Fibroblast of lung (primary cell): ENCODE measurements around the gene SLC22A7. TPM values are rescaled to one million over a fixed set of nuclear protein-coding genes. Genes with fewer than 3 reads are reported as not detected.

ENCODE experiments used
- DNase-seq, 2 donors: peaks; one replicate each; pipeline versions ENCODE4 v3.0.0 to v3.0.0-alpha.2; 2010; ENCODE audit warnings: low read depth in 2 of 2
- H2AFZ ChIP-seq: 2 replicates; pipeline ENCODE4 v1.5.1; 2012; ENCODE audit warnings: low read length, control low read depth, inconsistent platforms
- H3K27ac ChIP-seq: 2 replicates; pipeline ENCODE4 v1.5.1; 2011; ENCODE audit warnings: low read length, control low read depth; ENCODE audit not compliant: insufficient read depth
- H3K27me3 ChIP-seq: 2 replicates; pipeline ENCODE4 v1.5.1; 2011; ENCODE audit warnings: mild to moderate bottlenecking, low read length; ENCODE audit not compliant: control insufficient read depth, insufficient read depth
- H3K36me3 ChIP-seq: 2 replicates; pipeline ENCODE4 v1.5.1; 2011; ENCODE audit warnings: low read length; ENCODE audit not compliant: control insufficient read depth, insufficient read depth
- H3K4me1 ChIP-seq: 2 replicates; pipeline ENCODE4 v1.5.1; 2011; ENCODE audit warnings: low read length; ENCODE audit not compliant: control insufficient read depth, insufficient read depth; ENCODE audit errors: extremely low read depth
- H3K4me2 ChIP-seq: 2 replicates; pipeline ENCODE4 v1.5.1; 2011; ENCODE audit warnings: low read length, control low read depth; ENCODE audit not compliant: insufficient read depth; ENCODE audit errors: extremely low read depth
- H3K4me3 ChIP-seq, 4 experiments: fragments of 200-600 bp in 1 of 4; sonication (generic) in 1 of 4; replicated peaks in 1 of 4; 2 replicates each; pipeline ENCODE4 v1.5.1; 2011 to 2016; ENCODE audit warnings: low read length in 4 of 4, low read depth in 3 of 4, mild to moderate bottlenecking in 3 of 4, control low read depth in 2 of 4, inconsistent platforms in 1 of 4, mixed read lengths in 1 of 4; ENCODE audit not compliant: insufficient read depth in 1 of 4; ENCODE audit errors: control extremely low read depth in 1 of 4
- H3K79me2 ChIP-seq: 2 replicates; pipeline ENCODE4 v1.5.1; 2012; ENCODE audit warnings: mild to moderate bottlenecking, low read length, inconsistent platforms; ENCODE audit not compliant: control insufficient read depth, insufficient read depth
- H3K9ac ChIP-seq: 2 replicates; pipeline ENCODE4 v1.5.1; 2011; ENCODE audit warnings: mild to moderate bottlenecking, low read length, control low read depth; ENCODE audit not compliant: insufficient read depth
- H3K9me3 ChIP-seq: 2 replicates; pipeline ENCODE4 v1.5.1; 2012; ENCODE audit warnings: low read depth, low read length; ENCODE audit not compliant: control insufficient read depth, insufficient read depth
- H4K20me1 ChIP-seq: 2 replicates; pipeline ENCODE4 v1.5.1; 2011; ENCODE audit warnings: low read length; ENCODE audit not compliant: control insufficient read depth, insufficient read depth; ENCODE audit errors: extremely low read depth
- CTCF ChIP-seq, 2 donors: IDR thresholded peaks in 1 of 2; conservative IDR thresholded peaks in 1 of 2; 1 replicate in 1 of 2; 2 replicates in 1 of 2; pipeline ENCODE4 v1.5.1; 2011 to 2012; ENCODE audit warnings: low read length in 2 of 2, control low read depth in 1 of 2, inconsistent platforms in 1 of 2, low read depth in 1 of 2, mild to moderate bottlenecking in 1 of 2
- EZH2 ChIP-seq: IDR thresholded peaks from 2 replicates; pipeline ENCODE4 v1.5.1; 2012; ENCODE audit warnings: low read length, control low read depth, mild to moderate bottlenecking; ENCODE audit errors: missing control alignments
- polyA plus RNA-seq, 2 donors: library from polyadenylated mRNA; depleted of rRNA in 1 of 2; stranded (reverse) in 1 of 2; unstranded in 1 of 2; fragments of >200 nt; gene quantifications; 2 replicates each; pipeline ENCODE4 v1.2.1, GENCODE V29; 2011 to 2012; ENCODE audit warnings: missing spikeins in 1 of 2
- total RNA-seq: library from RNA; depleted of rRNA; stranded (reverse); fragments of >200 nt; gene quantifications from 2 replicates; pipeline ENCODE4 v1.2.1, GENCODE V29; 2014

Gene SLC22A7
- total and polyA plus RNA-seq, 2 donors (not counting 1 experiment from before 2014, with no cell fraction given) = not detected

- no peaks in the 10 kb centered on the region for H3K36me3 ChIP-seq
- no peak overlapping the region for H3K4me3 ChIP-seq
- peaks cover 33% of the 10 kb centered on the region for H3K27me3 ChIP-seq
- no peaks in the 10 kb centered on the region for H3K4me1 ChIP-seq
- H3K79me2 ChIP-seq = no peaks in the 10 kb centered on the region
- H4K20me1 ChIP-seq = no peaks in the 10 kb centered on the region
- H3K9ac ChIP-seq = no peak overlapping the region
- TF ChIP-seq EZH2 = peak; percentile 87
- no peak for TF ChIP-seq CTCF (conservative IDR thresholded peaks at IDR 0.05 in 1 of 2, IDR thresholded peaks at IDR 0.05 in 1 of 2; ENCODE audit: low read depth in 1 of 2, low read length in 2 of 2)
- H3K4me2 ChIP-seq = no peak overlapping the region
- peak in 1 of 2 donors; percentile 16 for DNase-seq
- no peak overlapping the region for H2AFZ ChIP-seq
- H3K9me3 ChIP-seq = no peaks in the 10 kb centered on the region
- no peak overlapping the region for H3K27ac ChIP-seq
Observed at GRCh38 chr6:43275801-43276576, 22.1 kb upstream of the SLC22A7 start.

DNA sequence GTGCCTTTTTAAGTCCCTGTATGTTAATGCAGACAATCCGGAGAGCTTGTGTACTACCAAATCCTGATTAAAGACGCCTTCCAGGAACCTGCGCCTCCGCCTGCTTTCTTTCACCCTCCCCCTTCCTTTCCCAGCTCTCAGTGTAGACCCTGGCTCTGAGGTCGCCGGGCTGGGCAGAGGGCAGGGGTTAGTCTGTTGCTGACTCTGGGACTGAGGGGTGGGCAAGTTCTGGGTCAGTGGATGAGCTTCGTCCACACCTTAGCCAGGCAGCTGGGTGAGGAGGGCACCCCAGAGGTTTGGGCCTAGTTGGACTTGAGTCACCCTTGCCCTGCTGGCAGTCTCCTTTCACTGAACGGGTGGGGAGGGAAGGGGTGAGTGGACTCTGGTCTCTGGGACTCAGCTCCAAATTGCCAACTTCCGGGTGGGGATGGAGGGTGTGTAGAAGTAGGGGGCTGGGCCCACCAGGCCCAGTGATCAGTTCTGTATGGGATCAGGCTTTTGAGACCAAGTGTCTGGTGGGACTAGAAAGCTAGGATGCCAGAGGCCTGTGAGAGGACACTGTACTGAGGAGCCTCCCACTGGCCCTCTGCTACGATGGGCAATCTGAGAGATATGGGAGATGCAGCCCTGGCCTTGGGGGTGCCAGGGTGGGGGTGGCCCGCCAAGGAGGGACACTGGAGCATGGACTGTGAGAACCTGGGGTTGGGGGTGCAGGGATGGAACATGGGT lies 21.3 kb upstream of the SLC22A7 start:
- Histone ChIP-seq H3K36me3 (no peaks in the 10 kb centered on the region), H4K20me1 (no peaks in the 10 kb centered on the region), H3K4me3 (no peak overlapping the region), H3K9me3 (no peaks in the 10 kb centered on the region), H3K9ac (no peak overlapping the region), H3K79me2 (no peaks in the 10 kb centered on the region), H3K27ac (no peak overlapping the region), H3K4me1 (no peaks in the 10 kb centered on the region), H3K27me3 (peaks cover 33% of the 10 kb centered on the region), H2AFZ (no peak overlapping the region), H3K4me2 (no peak overlapping the region)
- TF ChIP-seq CTCF (conservative IDR thresholded peaks at IDR 0.05 in 1 of 2, IDR thresholded peaks at IDR 0.05 in 1 of 2; ENCODE audit: low read depth in 1 of 2, low read length in 2 of 2) = no peak
- no peak for TF ChIP-seq EZH2
- no peak for DNase-seq

- Histone ChIP-seq H3K4me2 (no peak overlapping the region), H3K4me3 (no peak overlapping the region), H4K20me1 (no peaks in the 10 kb centered on the region), H3K36me3 (no peaks in the 10 kb centered on the region), H3K9me3 (no peaks in the 10 kb centered on the region), H3K27me3 (peaks cover 29% of the 10 kb centered on the region), H2AFZ (no peak overlapping the region), H3K27ac (no peak overlapping the region), H3K4me1 (no peaks in the 10 kb centered on the region), H3K79me2 (no peaks in the 10 kb centered on the region), H3K9ac (no peak overlapping the region)
- no peak for DNase-seq
- TF ChIP-seq EZH2 (no peak), CTCF (conservative IDR thresholded peaks at IDR 0.05 in 1 of 2, IDR thresholded peaks at IDR 0.05 in 1 of 2; ENCODE audit: low read depth in 1 of 2, low read length in 2 of 2) (no peak)
Observed at GRCh38 chr6:43277306-43277642, 20.8 kb upstream of the SLC22A7 start.
